ENCODE measurements around the gene TLCD4.

TLCD4 gene

DNA sequence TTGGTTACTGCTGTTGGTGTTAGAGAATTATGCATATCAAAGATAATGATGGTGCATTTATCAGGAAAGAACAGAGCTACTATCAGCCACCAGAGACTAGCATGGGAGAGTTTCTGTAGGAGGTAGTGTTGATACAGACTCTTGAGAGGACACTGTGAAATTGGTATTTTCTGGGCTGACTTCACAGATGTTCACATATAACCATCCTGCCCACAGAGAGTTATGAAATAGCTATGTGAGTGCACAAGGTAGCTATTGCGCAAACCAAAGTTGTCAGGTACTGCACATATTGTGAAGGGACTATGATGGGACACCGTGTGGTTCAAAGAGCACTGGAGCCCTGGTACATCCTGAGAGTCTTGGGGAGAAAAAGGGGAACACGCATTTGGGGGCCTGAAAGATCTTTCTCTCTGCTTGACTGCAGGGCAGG lies 1.4 kb upstream of the TLCD4 start:
- Histone ChIP-seq H3K36me3 (ENCODE audit: control insufficient read depth, insufficient read depth, low read length) (no peaks in the 10 kb centered on the region), H3K27me3 (replicated peaks; ENCODE audit: control insufficient read depth, insufficient read depth, low read length) (no peaks in the 10 kb centered on the region; the same call in none of the 2 replicates), H3K4me3 (replicated peaks; ENCODE audit: low read depth, low read length) (no peak overlapping the region)
- DNase-seq (ENCODE audit: extremely low read depth, insufficient read length), result no peak
- TF ChIP-seq, protein P1, sequence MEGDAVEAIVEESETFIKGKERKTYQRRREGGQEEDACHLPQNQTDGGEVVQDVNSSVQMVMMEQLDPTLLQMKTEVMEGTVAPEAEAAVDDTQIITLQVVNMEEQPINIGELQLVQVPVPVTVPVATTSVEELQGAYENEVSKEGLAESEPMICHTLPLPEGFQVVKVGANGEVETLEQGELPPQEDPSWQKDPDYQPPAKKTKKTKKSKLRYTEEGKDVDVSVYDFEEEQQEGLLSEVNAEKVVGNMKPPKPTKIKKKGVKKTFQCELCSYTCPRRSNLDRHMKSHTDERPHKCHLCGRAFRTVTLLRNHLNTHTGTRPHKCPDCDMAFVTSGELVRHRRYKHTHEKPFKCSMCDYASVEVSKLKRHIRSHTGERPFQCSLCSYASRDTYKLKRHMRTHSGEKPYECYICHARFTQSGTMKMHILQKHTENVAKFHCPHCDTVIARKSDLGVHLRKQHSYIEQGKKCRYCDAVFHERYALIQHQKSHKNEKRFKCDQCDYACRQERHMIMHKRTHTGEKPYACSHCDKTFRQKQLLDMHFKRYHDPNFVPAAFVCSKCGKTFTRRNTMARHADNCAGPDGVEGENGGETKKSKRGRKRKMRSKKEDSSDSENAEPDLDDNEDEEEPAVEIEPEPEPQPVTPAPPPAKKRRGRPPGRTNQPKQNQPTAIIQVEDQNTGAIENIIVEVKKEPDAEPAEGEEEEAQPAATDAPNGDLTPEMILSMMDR (IDR thresholded peaks at IDR 0.05; ENCODE audit: insufficient read depth, low read length, poor library complexity, severe bottlenecking), result no peak

DNA sequence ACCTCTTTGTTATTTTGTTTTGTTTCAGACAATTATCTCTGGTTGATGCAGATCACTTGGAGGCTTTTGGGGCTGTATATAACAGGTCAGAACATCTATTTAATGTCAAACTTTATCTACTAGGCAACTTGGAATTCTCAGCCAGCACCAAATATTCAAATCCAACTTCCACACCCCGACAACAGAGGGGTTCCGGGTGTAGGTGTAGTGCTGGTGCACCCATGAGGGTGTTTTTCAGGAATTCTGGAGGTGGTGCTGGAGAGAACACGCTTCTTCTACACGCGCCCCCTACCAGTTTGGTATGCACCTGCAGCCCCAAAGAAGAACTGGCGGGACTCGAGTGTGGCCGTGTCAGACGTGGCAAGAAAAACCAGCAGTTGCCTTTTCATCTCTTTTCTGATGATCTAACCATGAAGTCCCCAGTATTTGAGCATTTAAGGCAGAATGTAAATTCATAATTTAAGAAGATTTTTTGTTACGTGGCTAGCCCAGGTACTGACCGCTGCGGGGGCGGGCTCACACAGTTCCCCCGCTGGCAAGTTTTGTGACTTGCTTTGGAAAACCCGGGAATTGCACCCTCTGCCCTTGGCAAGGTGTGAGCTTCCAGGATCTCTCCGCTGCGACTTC lies 462 bp upstream of the TLCD4 start:
- TF ChIP-seq, protein P1 (IDR thresholded peaks at IDR 0.05; ENCODE audit: insufficient read depth, low read length, poor library complexity, severe bottlenecking), result peak; percentile 76
- Histone ChIP-seq H3K4me3 (replicated peaks; ENCODE audit: low read depth, low read length) (peak overlapping the region; percentile 62), H3K27me3 (replicated peaks; ENCODE audit: control insufficient read depth, insufficient read depth, low read length) (no peaks in the 10 kb centered on the region; the same call in none of the 2 replicates), H3K36me3 (ENCODE audit: control insufficient read depth, insufficient read depth, low read length) (no peaks in the 10 kb centered on the region)
- peak; percentile 9 for DNase-seq (ENCODE audit: extremely low read depth, insufficient read length)

DNA sequence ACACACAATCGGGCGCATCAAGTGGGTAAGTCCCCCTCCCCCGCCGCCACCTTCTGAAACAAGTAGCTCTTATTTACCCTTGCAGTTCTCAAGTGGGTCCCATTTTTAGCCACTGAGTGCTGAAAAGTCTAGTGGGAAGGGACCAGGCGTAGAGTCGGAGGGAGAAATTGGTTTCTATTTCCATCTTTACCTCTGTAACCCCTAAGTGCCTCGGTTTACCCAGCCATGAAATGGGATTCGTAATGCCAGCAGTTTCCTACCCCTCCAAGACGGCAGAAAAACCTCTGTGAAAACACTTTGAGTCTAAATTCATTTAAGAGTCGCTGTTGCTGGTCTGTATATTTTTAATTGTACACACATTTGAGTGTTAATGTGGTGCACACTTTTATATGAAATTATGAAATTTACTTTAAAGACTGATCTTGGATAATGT lies 928 bp downstream of the TLCD4 start:
- Histone ChIP-seq H3K4me3 (replicated peaks; ENCODE audit: low read depth, low read length) (peak overlapping the region; percentile 48), H3K27me3 (replicated peaks; ENCODE audit: control insufficient read depth, insufficient read depth, low read length) (no peaks in the 10 kb centered on the region; the same call in none of the 2 replicates), H3K36me3 (ENCODE audit: control insufficient read depth, insufficient read depth, low read length) (no peaks in the 10 kb centered on the region)
- TF ChIP-seq, protein P1 (IDR thresholded peaks at IDR 0.05; ENCODE audit: insufficient read depth, low read length, poor library complexity, severe bottlenecking), result no peak
- no peak for DNase-seq (ENCODE audit: extremely low read depth, insufficient read length)

DNA sequence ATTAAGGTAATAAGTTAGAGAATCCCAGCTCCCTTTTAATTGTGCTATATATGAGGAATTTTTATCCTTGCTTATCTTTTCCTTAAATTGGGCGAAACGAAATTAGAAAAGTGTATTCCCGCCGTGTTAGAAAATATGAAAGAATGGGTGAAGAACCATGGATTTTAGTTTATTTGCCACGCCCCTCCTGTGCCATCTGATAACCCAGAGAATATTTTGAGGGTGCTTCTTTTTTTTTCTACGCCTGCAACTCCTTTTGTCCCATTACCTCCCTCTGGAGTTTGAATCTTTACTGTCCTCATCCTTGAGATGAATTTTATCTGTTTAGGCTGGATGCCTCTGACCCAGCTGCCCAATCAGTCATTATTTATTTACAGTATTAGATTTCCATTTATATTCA lies 1.6 kb downstream of the TLCD4 start:
- Histone ChIP-seq H3K27me3 (replicated peaks; ENCODE audit: control insufficient read depth, insufficient read depth, low read length) (no peaks in the 10 kb centered on the region; the same call in none of the 2 replicates), H3K36me3 (ENCODE audit: control insufficient read depth, insufficient read depth, low read length) (no peaks in the 10 kb centered on the region), H3K4me3 (replicated peaks; ENCODE audit: low read depth, low read length) (no peak overlapping the region)
- DNase-seq (ENCODE audit: extremely low read depth, insufficient read length), result no peak
- TF ChIP-seq, protein P1 (IDR thresholded peaks at IDR 0.05; ENCODE audit: insufficient read depth, low read length, poor library complexity, severe bottlenecking), result no peak

DNA sequence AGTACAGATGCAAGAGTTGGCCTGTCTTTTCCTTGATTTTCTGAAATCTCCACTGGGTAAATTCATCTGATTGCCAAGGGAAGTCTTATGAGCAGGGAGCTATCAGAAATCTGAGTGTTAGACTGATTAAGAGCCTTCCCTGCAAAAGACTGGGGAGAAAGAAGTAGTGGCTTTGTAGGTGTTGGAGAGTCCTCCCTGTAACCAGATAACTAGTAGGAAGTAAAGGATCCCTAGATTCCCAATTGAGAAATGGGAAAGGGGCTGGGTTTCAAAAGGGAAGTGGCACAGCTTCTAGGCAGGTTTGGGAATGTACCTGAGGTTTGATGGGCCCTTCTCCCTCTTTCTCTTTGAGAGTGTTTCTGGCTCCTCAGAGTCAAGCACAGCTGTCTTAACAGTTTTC lies 2.1 kb downstream of the TLCD4 start:
- DNase-seq (ENCODE audit: extremely low read depth, insufficient read length), result no peak
- Histone ChIP-seq H3K36me3 (ENCODE audit: control insufficient read depth, insufficient read depth, low read length) (no peaks in the 10 kb centered on the region), H3K4me3 (replicated peaks; ENCODE audit: low read depth, low read length) (no peak overlapping the region), H3K27me3 (replicated peaks; ENCODE audit: control insufficient read depth, insufficient read depth, low read length) (no peaks in the 10 kb centered on the region; the same call in none of the 2 replicates)
- TF ChIP-seq, protein P1 (IDR thresholded peaks at IDR 0.05; ENCODE audit: insufficient read depth, low read length, poor library complexity, severe bottlenecking), result no peak

All from GM06990 (cell line).